GM18520 (cell line): ENCODE data around the gene FHIT.
A peak's percentile ranks its signal among the peaks of the same experiment; 100 is the strongest.

Source experiments
- ATAC-seq: cut with Tn5 transposase; IDR thresholded peaks from one replicate; pipeline ENCODE4 v1.9.1; 2021; ENCODE audit not compliant: unreplicated experiment

FHIT gene

DNA sequence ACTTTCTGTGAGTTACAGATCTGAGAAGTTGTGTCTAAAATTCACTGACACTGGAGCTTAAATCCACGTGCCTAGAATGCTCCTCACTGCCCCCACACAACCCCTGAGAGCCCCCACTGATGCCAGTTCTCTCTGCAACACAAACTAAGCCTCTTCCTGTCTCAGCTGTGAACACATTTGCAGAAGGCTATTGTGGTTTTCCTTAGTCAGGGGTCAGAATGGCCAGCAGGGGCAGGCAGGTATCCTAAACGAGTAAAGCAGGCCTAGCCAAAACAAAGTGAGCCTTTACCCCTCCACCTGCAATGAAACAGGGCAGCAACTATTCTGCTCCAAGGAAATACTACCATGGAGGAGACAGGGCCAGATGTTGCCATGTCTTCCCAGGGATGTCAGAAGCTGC lies 78.6 kb downstream of the FHIT start:
- ATAC-seq = no peak

DNA sequence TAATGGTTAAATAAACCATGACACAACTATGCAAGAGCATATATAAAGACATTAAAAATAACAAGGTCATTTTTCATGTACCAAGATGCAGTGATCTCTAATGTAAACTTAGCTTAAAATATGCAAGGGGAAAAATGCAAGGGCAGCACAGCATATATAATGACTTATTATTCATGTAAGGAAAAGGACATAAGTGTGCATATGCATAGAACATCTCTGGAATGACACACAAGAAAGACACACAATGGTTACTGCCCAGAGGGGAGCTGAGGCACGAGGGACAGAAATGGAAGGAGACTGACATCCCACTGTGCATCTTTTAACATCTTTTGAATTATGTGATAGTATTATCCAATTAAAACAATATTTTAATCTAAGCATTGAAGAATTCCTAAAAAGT lies 79.0 kb downstream of the FHIT start:
- ATAC-seq = no peak

DNA sequence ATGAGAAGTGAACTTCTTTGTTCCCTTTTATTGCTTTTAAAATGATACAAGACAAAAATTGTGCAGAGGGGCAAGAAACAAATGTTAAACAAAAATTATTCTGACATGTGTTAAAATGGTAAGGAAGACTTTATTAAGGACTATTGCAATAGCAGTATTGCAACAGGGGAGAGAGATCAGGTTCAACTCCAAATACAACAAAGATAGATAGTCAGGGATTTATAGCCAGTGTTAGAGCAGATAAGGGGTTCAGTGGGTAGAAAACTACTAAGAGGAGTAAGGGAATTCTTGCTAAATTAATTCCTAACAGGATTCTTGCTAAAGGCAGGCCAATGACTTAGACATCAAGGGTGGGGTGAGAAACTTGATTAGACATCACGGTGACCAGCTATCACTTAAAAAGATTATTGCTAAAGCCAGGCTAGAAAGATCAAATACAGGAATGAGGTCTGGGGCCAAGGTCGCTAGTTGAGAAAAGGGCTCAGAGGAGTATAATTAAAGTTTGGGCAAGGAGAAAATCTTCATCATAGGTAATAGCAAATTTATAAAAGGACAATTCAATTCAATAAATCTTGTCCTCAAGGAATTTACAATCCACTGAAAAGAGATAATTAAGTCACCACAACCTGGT lies 81.5 kb downstream of the FHIT start:
- no peak for ATAC-seq

DNA sequence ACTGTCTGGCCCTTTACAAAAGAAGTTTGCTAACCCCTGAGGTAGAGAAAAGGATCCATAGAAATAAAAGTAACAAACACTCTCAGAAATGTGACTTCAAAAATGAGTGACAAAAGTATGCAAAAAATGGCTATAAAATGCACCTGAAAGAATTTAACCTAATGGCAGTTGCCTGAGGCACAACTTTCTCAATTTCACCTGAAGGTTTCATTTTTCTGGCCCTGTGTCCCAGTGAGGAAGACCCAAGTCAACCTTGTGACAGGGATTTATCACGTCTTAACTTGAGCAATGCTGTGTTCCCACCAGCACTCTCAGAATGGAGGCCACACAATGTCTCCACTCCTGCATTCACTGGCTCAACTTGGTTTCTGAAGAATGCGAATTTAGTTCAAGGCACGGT lies 83.0 kb downstream of the FHIT start:
- no peak for ATAC-seq

DNA sequence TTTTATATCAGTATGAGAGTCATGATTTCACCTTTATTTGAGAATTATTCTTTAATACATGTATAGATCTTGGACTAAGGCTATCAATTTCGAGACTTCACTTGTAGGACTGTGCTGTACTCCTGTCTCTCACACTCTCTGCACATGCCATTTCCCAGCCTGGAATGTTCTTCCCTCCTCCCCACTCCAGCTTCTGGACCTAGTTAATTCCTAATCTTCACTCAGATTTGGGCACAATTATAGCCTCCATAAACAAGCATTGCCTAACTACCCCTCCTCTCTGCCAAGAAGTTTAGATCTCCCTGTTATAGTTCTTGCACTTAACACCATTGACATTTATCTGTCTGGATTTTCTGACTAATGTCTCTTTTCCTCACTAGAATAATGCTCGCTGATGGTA lies 88.3 kb downstream of the FHIT start:
- no peak for ATAC-seq

DNA sequence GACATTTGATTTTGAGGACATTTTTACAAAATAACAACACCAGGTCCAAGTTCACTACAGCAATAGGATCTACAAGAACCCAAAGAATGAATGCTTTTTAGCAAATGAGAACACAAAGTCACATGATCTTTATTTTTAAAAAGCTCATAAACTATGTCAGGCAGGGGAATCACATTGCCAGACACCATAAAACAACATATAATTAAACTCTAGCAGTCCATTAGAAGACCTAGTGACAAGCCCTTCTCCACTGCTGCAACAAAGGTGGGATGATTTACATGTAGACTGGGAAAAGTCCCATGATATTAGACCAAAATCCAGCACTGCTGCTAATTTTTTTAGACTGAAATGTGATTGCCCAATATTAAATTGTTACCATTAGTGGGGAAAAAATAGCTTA lies 92.6 kb downstream of the FHIT start:
- ATAC-seq = no peak

DNA sequence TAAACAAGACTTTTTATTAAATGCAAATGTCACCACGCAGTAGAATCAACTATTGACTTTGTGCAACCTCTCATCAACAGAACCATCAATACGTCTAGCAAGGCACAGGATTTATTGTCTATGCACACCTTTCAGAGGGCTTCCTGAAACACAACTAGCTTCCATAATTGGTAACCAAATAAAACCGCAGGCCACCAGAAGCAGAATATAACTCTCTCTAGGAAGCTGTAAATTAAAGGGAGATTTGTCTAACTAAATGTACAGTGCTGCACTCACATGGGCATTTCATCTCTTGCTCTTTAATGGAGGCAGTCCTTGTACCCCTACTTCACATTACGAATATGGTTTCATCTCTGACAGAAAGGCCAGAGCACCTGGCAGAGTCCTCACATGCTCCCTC lies 93.0 kb downstream of the FHIT start:
- ATAC-seq = no peak

DNA sequence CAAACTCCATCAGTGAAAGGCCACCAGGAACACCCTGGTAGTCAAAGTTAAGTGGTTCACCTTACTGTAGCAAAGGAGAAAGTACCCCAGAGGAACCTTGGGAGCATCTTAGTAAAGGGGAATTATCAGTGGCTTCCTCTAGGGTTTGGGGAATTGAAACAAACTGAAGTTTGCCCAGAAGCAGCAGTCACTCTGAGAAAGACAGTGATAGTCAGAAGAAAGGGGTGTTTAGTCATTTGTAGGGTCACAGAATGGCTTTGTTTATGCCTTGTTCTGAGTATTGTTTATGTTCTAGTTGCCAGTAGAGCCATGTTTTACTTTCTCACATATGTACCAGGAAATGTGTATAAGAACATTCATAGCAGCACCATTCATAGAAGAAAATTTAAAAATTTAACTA lies 93.8 kb downstream of the FHIT start:
- peak; percentile 75 for ATAC-seq

DNA sequence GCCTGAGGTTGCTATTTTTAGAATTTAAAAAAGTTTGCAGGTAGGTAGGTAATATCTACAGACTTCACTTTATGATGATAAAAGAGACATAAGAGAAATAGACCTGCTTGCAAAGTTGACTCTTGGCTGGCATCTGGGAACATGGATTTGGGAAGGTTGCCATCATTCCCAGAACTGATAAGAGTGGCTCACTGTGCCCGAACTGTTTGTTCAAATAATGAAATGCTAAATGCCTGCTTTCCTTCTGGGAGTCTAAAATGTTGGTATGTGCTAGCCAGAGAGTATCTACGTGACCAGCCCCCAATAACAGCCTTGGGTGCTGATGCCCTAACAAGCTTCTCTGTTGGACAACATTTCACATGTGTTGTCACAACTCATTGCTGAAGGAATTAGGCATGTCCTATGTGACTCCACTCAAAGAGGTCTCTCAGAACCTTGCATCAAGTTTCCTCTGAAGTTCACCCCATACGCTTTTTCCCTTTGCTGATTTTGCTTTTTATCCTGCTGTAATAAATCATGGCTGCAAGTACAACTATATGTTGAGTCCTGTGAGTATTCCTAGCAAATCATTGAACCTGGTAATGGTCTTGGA lies 95.5 kb downstream of the FHIT start:
- ATAC-seq = no peak

DNA sequence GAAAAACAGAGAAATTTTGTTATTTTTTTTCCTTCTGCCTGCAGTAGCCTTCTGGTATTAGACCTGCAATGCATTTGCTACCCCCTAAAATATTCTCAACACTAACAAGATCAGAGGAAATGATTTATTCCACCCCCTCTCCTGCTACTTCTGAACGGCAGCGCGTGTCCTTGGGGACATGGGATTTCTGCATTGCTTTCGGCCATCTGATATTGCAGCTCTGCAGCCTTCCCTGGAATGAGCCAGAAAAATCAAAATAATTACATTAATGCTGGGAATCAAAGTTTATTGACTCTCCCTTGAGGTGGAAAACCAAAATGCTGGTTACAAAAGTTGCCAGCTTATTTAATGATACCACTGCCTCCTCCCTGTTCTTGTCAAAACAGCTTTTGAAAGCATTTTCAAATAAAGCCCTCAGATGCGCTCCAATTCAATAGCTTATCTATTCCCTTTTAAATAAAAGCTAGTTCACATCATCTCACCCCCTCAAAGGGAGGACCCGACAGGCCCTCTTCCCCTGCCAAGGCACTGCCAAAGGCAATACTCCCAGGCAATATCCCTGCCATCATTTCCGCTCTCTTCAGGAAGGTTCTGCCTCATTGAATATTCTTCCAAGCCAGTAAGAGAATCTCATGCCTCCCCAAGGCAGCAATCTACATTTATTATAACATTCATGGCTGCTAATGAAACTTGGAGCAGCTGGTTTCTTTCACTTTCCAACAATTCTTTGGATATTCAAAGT lies 96.6 kb downstream of the FHIT start:
- ATAC-seq = no peak

DNA sequence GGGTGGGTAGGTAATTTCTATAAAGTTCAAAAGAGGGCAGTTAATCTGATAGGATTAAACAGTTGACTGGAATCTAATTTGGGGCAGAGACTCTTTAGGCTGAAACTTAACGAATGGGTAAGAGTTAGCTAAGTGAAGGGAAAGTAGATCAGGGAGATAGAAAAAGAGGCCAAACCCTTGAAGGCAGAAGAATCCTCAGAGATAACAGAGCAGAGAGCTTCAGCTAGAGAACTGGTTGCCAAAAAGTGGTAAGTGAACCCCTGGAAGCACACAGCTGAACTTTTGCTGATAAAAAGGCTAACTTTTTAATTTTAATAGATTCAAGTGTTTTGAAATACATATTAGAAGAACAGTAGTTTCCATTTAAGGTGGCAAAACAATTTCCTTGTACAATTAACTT lies 99.2 kb downstream of the FHIT start:
- no peak for ATAC-seq

DNA sequence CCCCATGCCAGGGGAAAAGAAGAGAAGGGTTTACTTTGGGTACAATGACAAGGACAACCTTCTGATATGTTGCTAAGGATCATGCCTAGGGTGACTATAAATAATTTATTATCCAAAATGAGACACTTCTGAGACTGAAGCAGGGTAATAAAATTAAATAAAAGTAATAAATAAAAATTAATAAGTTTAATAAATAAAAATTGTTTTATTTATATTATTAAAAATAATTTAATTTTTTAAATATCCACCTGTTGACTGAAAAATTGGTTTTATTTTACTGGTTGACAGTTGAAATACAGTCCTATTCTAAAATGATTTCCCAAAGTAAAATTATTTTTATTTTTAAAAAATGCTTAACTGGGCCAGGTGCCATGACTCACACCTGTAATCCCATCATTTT lies 102.0 kb downstream of the FHIT start:
- ATAC-seq = no peak

DNA sequence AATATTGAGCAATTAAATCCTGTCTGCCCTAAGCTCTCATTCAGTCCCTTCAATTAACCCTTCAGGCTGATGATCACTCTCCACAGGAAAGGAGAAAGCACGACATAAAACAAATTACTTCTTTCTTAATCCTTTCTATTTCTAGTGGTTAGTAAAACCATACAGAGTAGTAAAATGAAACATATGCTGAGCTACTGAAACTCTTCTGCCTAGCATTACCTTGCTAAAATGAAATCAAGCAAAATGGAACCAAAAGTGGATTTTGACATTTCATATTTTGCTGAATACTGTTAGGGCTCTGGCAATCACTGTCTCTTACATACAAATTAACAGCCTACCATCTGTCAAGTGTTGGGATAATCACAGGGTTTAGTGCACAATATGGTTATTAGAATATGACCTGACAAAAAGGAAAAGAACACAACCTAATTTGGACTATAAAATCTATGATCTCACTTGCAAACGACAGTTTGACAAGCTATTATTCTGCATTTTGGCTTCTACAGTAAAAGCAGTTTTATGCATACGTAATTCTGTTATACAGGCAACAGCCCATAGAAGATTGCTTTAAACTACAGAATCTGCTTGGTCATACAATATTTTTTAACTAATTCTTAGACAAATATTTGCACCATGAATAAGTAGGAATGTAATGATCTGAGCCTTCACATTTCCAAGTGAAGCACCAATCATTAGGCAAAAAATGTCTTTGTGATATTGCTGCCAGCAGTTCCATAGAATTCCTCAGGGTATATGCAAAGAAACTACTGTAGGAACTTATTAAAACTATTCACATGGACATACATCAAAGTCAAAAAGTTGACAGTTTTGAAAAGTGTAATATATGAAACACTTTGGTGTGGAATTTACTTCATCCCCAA lies 105.0 kb downstream of the FHIT start:
- peak; percentile 66 for ATAC-seq

DNA sequence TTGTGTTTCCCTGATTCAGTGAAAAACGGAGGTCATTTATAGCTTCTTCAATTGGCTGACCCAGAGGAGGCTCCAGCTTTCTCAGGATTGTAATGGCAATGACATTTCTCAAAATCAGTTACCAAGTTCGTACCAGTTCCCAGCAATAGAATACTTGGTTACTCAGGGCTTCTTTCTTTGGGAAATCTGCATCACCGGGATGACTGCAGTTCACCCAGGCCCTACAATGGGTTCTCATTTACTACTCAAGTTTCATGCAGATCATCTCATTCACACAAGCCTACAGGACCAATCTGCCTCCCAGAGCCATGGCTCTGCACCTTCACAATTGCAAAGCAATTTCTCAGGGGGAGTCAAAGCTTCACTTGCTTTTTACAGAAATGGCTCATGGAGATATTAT lies 109.6 kb downstream of the FHIT start:
- no peak for ATAC-seq

DNA sequence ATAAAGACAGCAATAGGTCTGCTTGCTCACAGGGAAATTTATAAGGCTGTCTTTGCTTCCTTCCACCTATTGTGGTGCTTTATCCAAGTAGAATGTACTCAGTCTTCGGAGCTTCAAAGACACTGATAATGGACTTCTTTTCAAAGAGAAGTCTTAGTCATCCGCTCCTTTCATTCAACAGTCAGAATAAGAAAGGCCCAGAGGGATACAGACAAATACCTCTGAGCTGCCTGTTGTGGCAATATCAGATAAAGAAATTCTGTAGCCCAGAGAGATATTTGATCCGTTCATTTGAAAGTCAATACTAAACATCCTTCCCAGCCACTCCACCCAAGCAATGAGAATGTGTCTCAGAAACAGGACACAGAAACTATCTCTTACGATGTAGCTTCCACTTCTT lies 110.0 kb downstream of the FHIT start:
- ATAC-seq = no peak

DNA sequence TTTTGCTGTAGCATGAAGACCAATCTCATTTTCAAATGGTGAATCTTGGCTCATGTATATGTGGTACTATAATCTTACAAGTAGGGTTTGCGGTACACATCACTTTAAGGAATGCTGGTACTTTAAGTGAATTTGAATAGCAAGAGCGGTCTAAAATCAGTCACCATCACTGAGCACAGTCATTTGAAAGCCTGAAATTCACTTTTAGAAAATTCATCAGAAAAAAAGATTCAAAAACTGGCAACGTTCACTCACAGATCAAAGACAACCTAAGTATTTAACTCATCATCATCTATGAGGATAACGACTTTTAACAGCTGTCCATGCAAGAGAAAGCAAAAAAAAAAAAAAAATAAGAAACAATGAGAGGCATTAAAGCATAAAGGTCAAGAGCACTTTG lies 111.6 kb downstream of the FHIT start:
- no peak for ATAC-seq

DNA sequence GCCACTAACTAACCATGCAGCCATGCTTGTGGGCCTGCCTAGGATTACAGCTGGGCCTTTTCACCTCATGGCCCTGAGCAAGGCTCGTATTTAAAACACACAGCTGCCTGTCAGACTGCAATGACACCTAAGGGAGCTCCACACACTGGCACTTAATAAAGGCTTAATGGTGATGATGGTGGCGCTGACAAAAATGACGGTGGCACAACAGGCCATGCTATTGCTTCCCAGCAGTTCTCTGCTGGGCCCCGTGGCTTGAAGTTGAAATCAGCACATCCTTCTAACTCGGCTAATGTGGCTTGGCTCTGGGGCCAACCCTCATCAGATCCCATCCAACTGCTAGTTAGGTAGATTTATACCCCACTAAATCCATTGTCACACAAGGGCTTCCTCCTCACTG lies 112.9 kb downstream of the FHIT start:
- ATAC-seq = no peak

DNA sequence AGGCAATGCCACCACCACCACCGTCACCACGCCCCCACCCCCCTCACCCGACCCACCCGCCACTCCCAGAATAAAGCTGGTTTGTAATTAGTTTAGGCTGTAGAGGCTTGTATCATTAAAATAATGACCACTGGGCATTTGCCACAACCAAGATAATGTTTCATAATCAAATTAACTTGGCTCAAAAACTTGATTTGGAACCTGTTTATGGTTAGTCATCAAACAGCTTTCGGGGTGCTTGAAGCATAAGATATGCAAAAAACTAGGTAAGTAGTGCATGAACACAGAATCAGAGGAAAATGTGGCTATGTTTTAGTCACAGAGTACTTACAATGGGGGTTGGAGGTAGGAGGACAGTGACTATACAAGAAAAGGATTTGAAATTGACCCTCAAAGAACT lies 115.1 kb downstream of the FHIT start:
- no peak for ATAC-seq

DNA sequence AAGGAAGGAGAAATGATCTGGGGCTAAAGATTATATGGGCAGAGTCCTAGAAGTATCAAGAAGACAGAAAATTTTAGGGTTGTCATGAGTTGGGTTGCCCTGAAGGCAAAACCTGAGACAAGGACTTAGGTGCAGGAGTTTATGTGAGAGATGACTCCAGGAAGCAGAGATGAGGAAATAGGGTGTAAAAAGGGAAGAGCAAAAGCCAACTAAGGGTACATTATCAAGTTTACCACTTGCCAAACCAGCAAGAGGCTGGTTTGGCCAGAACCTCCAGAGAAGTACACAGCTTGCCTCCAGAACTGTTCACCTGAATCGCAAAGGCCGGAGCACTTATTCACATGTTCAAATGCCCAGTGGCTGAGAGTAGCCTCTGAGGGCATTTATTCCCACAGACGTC lies 116.7 kb downstream of the FHIT start:
- ATAC-seq = no peak

DNA sequence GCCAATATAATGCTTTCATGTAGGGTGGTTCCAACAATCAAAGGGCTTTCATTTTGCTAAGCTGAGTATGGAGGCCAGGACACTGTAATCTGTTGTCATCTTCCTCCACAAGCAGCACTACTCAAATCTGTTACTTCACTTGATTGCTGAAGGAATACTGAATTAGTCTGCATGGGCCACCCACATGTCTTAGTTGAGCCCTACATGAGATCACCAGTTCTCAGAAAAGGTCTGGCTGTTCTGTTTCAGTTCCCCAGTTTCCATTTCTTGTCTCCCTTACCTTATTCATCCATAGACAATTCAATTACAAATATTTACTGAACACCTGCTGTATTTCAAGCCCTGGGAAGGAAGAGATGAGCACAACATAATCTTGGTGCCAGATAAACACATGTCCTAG lies 119.2 kb downstream of the FHIT start:
- no peak for ATAC-seq

DNA sequence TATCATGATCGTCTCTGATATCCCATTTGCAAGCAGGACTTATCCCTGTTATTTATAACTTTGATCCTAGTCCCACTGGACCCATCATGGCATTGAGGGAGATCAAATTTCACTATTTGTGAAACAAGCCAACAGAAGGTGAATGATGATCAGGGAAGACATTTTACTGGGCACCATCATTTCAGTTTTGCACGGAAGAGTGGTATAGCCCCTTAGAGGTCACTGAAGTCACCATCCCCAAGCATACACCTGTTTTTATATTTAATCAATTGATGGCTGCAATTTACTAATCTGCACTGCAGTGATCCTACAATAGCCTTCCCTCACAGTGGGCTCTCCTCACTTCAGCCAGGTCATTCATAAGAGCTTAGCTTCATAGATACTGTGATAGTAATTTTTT lies 132.4 kb downstream of the FHIT start:
- ATAC-seq = no peak
